HG02798 (cell line): ENCODE data around the gene KRT9.

Experiments used
- ATAC-seq: cut with Tn5 transposase; IDR thresholded peaks from one replicate; pipeline ENCODE4 v1.9.1; 2021; ENCODE audit warnings: mild to moderate bottlenecking; ENCODE audit not compliant: unreplicated experiment, poor library complexity

KRT9 gene

DNA sequence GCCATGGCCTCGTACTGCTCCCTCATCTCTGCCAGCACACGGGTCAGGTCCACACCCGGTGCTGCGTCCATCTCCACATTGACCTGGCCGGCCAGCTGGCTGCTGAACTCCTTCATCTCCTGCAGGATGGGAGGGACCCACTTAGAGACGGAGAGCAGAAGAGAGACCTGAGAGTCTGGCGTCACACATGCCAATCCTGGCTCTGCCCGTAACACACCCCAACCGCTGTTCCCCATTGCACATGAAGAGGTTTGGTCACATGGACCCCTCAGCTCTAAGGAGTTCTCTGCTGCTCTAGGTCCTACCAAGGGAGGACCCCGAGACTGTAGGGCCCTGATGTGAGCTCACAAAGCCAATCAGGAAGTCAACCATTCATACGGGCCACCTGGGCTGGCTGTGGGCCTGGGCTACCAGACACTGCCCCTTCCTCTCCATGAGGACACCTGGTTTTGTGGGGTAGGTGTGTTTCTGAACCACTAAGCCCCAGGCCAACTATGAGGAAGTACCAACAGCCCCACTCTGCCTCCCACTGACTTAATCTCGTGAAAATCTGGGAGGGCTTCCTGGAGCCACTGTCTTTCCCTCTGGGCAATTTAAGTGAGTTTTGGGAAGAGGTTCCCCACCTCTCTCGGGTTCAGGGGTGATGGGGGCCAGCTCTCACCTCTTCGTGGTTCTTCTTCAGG, 55.6 kb downstream of the KRT9 start:
- ATAC-seq = no peak
